PFSK-1 (cell line): ENCODE measurements around the gene RPS15.

Source experiments
- FOXP2 ChIP-seq: optimal IDR thresholded peaks from 2 replicates; pipeline ENCODE3; 2011; ENCODE audit warnings: borderline replicate concordance, control low read depth, inconsistent platforms; ENCODE audit not compliant: insufficient read depth; ENCODE audit errors: extremely low read length, extremely low read depth
- POLR2AphosphoS5 ChIP-seq: IDR thresholded peaks from 2 replicates; pipeline ENCODE4 v1.6.1; 2012; ENCODE audit warnings: low read depth, mild to moderate bottlenecking, control low read depth, low read length, moderate library complexity
- SIN3A ChIP-seq: IDR thresholded peaks from 2 replicates; pipeline ENCODE4 v1.6.1; 2012; ENCODE audit warnings: mild to moderate bottlenecking, low read length, moderate library complexity, borderline replicate concordance; ENCODE audit not compliant: insufficient read depth
- TAF1 ChIP-seq: IDR thresholded peaks from 2 replicates; pipeline ENCODE4 v1.6.1; 2012; ENCODE audit warnings: low read length, control low read depth, borderline replicate concordance; ENCODE audit not compliant: insufficient read depth
- TF ChIP-seq, protein P1 (sequence below), 2 experiments: IDR thresholded peaks; 2 replicates each; pipeline versions ENCODE4 v1.6.1 to v1.8.0; 2011 to 2012; ENCODE audit warnings: low read depth in 2 of 2, low read length in 2 of 2, control low read depth in 1 of 2, inconsistent platforms in 1 of 2, mild to moderate bottlenecking in 1 of 2, moderate library complexity in 1 of 2; ENCODE audit not compliant: insufficient read depth in 1 of 2

RPS15 gene

GRCh38 chr19:1408300-1409203, 29.6 kb upstream of the RPS15 start:
- no peak for TF ChIP-seq FOXP2
- no peak for TF ChIP-seq TAF1
- TF ChIP-seq SIN3A = peak; percentile 80; the same call in 1 of the 2 replicates
- TF ChIP-seq, protein P1, sequence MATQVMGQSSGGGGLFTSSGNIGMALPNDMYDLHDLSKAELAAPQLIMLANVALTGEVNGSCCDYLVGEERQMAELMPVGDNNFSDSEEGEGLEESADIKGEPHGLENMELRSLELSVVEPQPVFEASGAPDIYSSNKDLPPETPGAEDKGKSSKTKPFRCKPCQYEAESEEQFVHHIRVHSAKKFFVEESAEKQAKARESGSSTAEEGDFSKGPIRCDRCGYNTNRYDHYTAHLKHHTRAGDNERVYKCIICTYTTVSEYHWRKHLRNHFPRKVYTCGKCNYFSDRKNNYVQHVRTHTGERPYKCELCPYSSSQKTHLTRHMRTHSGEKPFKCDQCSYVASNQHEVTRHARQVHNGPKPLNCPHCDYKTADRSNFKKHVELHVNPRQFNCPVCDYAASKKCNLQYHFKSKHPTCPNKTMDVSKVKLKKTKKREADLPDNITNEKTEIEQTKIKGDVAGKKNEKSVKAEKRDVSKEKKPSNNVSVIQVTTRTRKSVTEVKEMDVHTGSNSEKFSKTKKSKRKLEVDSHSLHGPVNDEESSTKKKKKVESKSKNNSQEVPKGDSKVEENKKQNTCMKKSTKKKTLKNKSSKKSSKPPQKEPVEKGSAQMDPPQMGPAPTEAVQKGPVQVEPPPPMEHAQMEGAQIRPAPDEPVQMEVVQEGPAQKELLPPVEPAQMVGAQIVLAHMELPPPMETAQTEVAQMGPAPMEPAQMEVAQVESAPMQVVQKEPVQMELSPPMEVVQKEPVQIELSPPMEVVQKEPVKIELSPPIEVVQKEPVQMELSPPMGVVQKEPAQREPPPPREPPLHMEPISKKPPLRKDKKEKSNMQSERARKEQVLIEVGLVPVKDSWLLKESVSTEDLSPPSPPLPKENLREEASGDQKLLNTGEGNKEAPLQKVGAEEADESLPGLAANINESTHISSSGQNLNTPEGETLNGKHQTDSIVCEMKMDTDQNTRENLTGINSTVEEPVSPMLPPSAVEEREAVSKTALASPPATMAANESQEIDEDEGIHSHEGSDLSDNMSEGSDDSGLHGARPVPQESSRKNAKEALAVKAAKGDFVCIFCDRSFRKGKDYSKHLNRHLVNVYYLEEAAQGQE (IDR thresholded peaks at IDR 0.05; ENCODE audit: insufficient read depth in 1 of 2, low read depth in 2 of 2, low read length in 2 of 2) = 0 out of 4 replicates have a peak, but pooled peaks of 1 of the 2 experiments have one; percentile 29
- no peak for TF ChIP-seq POLR2AphosphoS5

- TF ChIP-seq TAF1 = no peak
- no peak for TF ChIP-seq POLR2AphosphoS5
- TF ChIP-seq FOXP2 = no peak
- no peak for TF ChIP-seq SIN3A
- TF ChIP-seq, protein P1 (IDR thresholded peaks at IDR 0.05; ENCODE audit: insufficient read depth in 1 of 2, low read depth in 2 of 2, low read length in 2 of 2) = no peak
These were observed 28.8 kb upstream of the RPS15 start for GRCh38 chr19:1409204-1410005.

- TF ChIP-seq, protein P1 (IDR thresholded peaks at IDR 0.05; ENCODE audit: insufficient read depth in 1 of 2, low read depth in 2 of 2, low read length in 2 of 2) = no peak
- no peak for TF ChIP-seq POLR2AphosphoS5
These were observed 27.9 kb upstream of the RPS15 start for GRCh38 chr19:1410136-1410786.

DNA sequence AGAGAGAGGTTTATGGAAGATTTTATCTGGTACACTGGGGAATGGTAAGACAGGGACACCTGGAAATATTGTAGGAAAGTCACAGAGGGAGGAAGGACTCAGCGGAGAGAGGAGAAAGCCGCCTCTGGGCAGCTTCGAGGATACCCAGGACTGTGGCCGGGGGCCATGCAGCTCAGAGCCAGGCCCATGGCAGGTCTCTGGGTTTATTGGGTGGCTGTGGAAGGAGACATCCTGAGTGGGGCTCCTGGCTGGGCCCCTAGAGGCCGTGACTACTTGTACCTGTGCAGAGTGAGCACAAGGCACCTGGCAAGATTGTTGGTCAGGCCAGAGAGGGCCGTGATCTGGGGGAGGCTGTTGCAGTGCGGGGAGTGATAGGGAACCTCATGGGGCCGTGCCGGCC, 27.4 kb upstream of the RPS15 start:
- TF ChIP-seq, protein P1 (IDR thresholded peaks at IDR 0.05; ENCODE audit: insufficient read depth in 1 of 2, low read depth in 2 of 2, low read length in 2 of 2) = no peak
- no peak for TF ChIP-seq POLR2AphosphoS5
- TF ChIP-seq FOXP2 = no peak
- TF ChIP-seq SIN3A = no peak
- no peak for TF ChIP-seq TAF1
